ENCODE results near the gene ECHS1. TPM values are rescaled to one million over a fixed set of nuclear protein-coding genes. Genes with fewer than 3 reads are reported as not detected.

The ECHS1 gene
- total RNA-seq, 1 experiment from 2014 or later = 90.7 TPM

- BruUV-seq (replicated peaks) = no TSS peak
- intact Hi-C loops (cut with micrococcal nuclease; ENCODE audit: unreplicated experiment) = no loop called here
- Histone ChIP-seq H3K79me2 (ENCODE audit: low read depth) (no peaks in the 10 kb centered on the region), H4K20me1 (ENCODE audit: insufficient read depth) (no peaks in the 10 kb centered on the region), H3K27me3 (ENCODE audit: insufficient read depth, low read depth) (no peaks in the 10 kb centered on the region), H3K9me2 (ENCODE audit: insufficient read depth) (no peaks in the 10 kb centered on the region), H3K9me3 (ENCODE audit: insufficient read depth, low read depth) (no peaks in the 10 kb centered on the region), H2AFZ (no peak overlapping the region), H3K4me3 (no peak overlapping the region), H3K4me2 (no peak overlapping the region), H3K4me1 (replicated peaks; ENCODE audit: insufficient read depth) (no peaks in the 10 kb centered on the region), H3K27ac (no peak overlapping the region), H3F3A (ENCODE audit: insufficient read depth, low read depth) (no peaks in the 10 kb centered on the region), H3K36me3 (ENCODE audit: low read depth) (no peaks in the 10 kb centered on the region)
- no peak for TF ChIP-seq EZH2 (IDR thresholded peaks at IDR 0.05; ENCODE audit: low read depth)
- TF ChIP-seq CTCF (conservative IDR thresholded peaks at IDR 0.05) = no peak
- CTCF ChIA-PET = no interaction called here
- POLR2A ChIA-PET (ENCODE audit: unreplicated experiment) = no interaction called here
- no peak for DNase-seq
Observed at GRCh38 chr10:133349160-133349568, 24.0 kb downstream of the ECHS1 start.

- intact Hi-C loops (cut with micrococcal nuclease; ENCODE audit: unreplicated experiment) = no loop called here
- Histone ChIP-seq H3K27me3 (ENCODE audit: insufficient read depth, low read depth) (no peaks in the 10 kb centered on the region), H3K4me3 (no peak overlapping the region), H3K9me2 (ENCODE audit: insufficient read depth) (no peaks in the 10 kb centered on the region), H2AFZ (no peak overlapping the region), H3K4me2 (no peak overlapping the region), H3K79me2 (ENCODE audit: low read depth) (no peaks in the 10 kb centered on the region), H3F3A (ENCODE audit: insufficient read depth, low read depth) (no peaks in the 10 kb centered on the region), H3K9me3 (ENCODE audit: insufficient read depth, low read depth) (no peaks in the 10 kb centered on the region), H3K4me1 (replicated peaks; ENCODE audit: insufficient read depth) (no peaks in the 10 kb centered on the region), H3K36me3 (ENCODE audit: low read depth) (no peaks in the 10 kb centered on the region), H3K27ac (no peak overlapping the region), H4K20me1 (ENCODE audit: insufficient read depth) (no peaks in the 10 kb centered on the region)
- ChIA-PET CTCF (no interaction called here), POLR2A (ENCODE audit: unreplicated experiment) (no interaction called here)
- no TSS peak for BruUV-seq (replicated peaks)
- no peak for DNase-seq
- TF ChIP-seq EZH2 (IDR thresholded peaks at IDR 0.05; ENCODE audit: low read depth) (no peak), CTCF (conservative IDR thresholded peaks at IDR 0.05) (no peak)
Observed at GRCh38 chr10:133347710-133348517, 25.2 kb downstream of the ECHS1 start.

GRCh38 chr10:133346413-133346812 lies 26.7 kb downstream of the ECHS1 start:
- Histone ChIP-seq H3K9me2 (ENCODE audit: insufficient read depth) (no peaks in the 10 kb centered on the region), H3K36me3 (ENCODE audit: low read depth) (no peaks in the 10 kb centered on the region), H3K27me3 (ENCODE audit: insufficient read depth, low read depth) (no peaks in the 10 kb centered on the region), H3K4me2 (no peak overlapping the region), H3K9me3 (ENCODE audit: insufficient read depth, low read depth) (no peaks in the 10 kb centered on the region), H3F3A (ENCODE audit: insufficient read depth, low read depth) (no peaks in the 10 kb centered on the region), H2AFZ (no peak overlapping the region), H4K20me1 (ENCODE audit: insufficient read depth) (no peaks in the 10 kb centered on the region), H3K4me1 (replicated peaks; ENCODE audit: insufficient read depth) (no peaks in the 10 kb centered on the region), H3K27ac (no peak overlapping the region), H3K4me3 (no peak overlapping the region), H3K79me2 (ENCODE audit: low read depth) (no peaks in the 10 kb centered on the region)
- DNase-seq = no peak
- CTCF ChIA-PET = no interaction called here
- TF ChIP-seq EZH2 (IDR thresholded peaks at IDR 0.05; ENCODE audit: low read depth) = no peak
- TF ChIP-seq CTCF (conservative IDR thresholded peaks at IDR 0.05) = no peak
- no TSS peak for BruUV-seq (replicated peaks)
- intact Hi-C loops (cut with micrococcal nuclease; ENCODE audit: unreplicated experiment) = no loop called here
- POLR2A ChIA-PET (ENCODE audit: unreplicated experiment) = no interaction called here
